GM23338 (cell line): Measurements from ENCODE around the gene DGKK. TPM values are rescaled to one million over a fixed set of nuclear protein-coding genes. Genes with fewer than 3 reads are reported as not detected.

Source experiments
- ATAC-seq: fragments of 200-7000 bp; cut with Tn5 transposase; 3 replicates; pipeline ENCODE4 v1.9.1; 2020
- DNase-seq: peaks from one replicate; pipeline ENCODE4 v3.0.0-alpha.2; 2015; ENCODE audit warnings: low spot score
- H2AFZ ChIP-seq: fragments of 200-600 bp; sonication (generic); 2 replicates; pipeline ENCODE4 v1.8.0; 2016; ENCODE audit warnings: antibody characterized with exemption, mild to moderate bottlenecking, moderate library complexity
- H3F3A ChIP-seq: fragments of 200-600 bp; sonication (generic); replicated peaks from 2 replicates; pipeline ENCODE4 v1.8.0; 2017; ENCODE audit warnings: antibody characterized with exemption, mixed run types, low read depth
- H3K27ac ChIP-seq: fragments of 200-600 bp; sonication (generic); 2 replicates; pipeline ENCODE4 v1.6.1; 2016; ENCODE audit warnings: low read depth
- H3K27me3 ChIP-seq: fragments of 200-600 bp; sonication (generic); 2 replicates; pipeline ENCODE4 v1.8.0; 2016; ENCODE audit warnings: mild to moderate bottlenecking, mixed run types, moderate library complexity; ENCODE audit not compliant: insufficient read depth
- H3K36me3 ChIP-seq: fragments of 200-600 bp; sonication (generic); 2 replicates; pipeline ENCODE4 v1.8.0; 2016; ENCODE audit warnings: mild to moderate bottlenecking; ENCODE audit not compliant: insufficient read depth
- H3K4me1 ChIP-seq: fragments of 200-600 bp; sonication (generic); 2 replicates; pipeline ENCODE4 v1.8.0; 2016; ENCODE audit warnings: mild to moderate bottlenecking, moderate library complexity; ENCODE audit not compliant: insufficient read depth
- H3K4me2 ChIP-seq: fragments of 200-600 bp; sonication (generic); 2 replicates; pipeline ENCODE4 v1.7.1; 2017; ENCODE audit warnings: mixed run types
- H3K4me3 ChIP-seq: fragments of 200-600 bp; sonication (generic); 2 replicates; pipeline ENCODE4 v1.6.1; 2016; ENCODE audit warnings: mixed run types
- H3K79me2 ChIP-seq: fragments of 200-600 bp; sonication (generic); replicated peaks from 2 replicates; pipeline ENCODE4 v1.8.0; 2017; ENCODE audit warnings: mild to moderate bottlenecking; ENCODE audit not compliant: insufficient read depth
- H3K9me2 ChIP-seq: fragments of 200-600 bp; sonication (generic); 2 replicates; pipeline ENCODE4 v1.8.0; 2017; ENCODE audit not compliant: insufficient read depth
- H4K20me1 ChIP-seq: fragments of 200-600 bp; sonication (generic); replicated peaks from 2 replicates; pipeline ENCODE4 v1.8.0; 2017; ENCODE audit warnings: mild to moderate bottlenecking; ENCODE audit not compliant: insufficient read depth
- H3K27ac Mint-ChIP-seq: 2 replicates; pipeline ENCODE4 v1.8.0; 2020; ENCODE audit warnings: inconsistent platforms, mild to moderate bottlenecking, moderate library complexity, mixed read lengths
- H3K27me3 Mint-ChIP-seq: 3 replicates; pipeline ENCODE4 v1.8.0; 2022; ENCODE audit warnings: low read depth, mild to moderate bottlenecking, moderate library complexity, mixed read lengths, inconsistent platforms; ENCODE audit not compliant: insufficient read depth, poor library complexity
- H3K36me3 Mint-ChIP-seq: 3 replicates; pipeline ENCODE4 v1.8.0; 2021; ENCODE audit warnings: low read depth, mild to moderate bottlenecking, inconsistent platforms, moderate library complexity, mixed read lengths
- H3K4me1 Mint-ChIP-seq: 3 replicates; pipeline ENCODE4 v1.8.0; 2020; ENCODE audit warnings: mild to moderate bottlenecking, inconsistent platforms, mixed read lengths
- H3K4me3 Mint-ChIP-seq: 3 replicates; pipeline ENCODE4 v1.8.0; 2021; ENCODE audit warnings: moderate library complexity, mild to moderate bottlenecking, inconsistent platforms, mixed read lengths
- H3K9me3 Mint-ChIP-seq: 3 replicates; pipeline ENCODE4 v1.8.0; 2020; ENCODE audit warnings: moderate library complexity, mild to moderate bottlenecking, inconsistent platforms, mixed read lengths
- EZH2 ChIP-seq: fragments of 200-600 bp; sonication (generic); IDR thresholded peaks from one replicate; pipeline ENCODE4 v1.8.0; 2017; ENCODE audit warnings: antibody characterized with exemption, mild to moderate bottlenecking, low read depth; ENCODE audit not compliant: unreplicated experiment
- STAT1 ChIP-seq: IDR thresholded peaks from one replicate; pipeline ENCODE4 v1.6.1; 2016; ENCODE audit warnings: antibody characterized with exemption; ENCODE audit not compliant: unreplicated experiment
- ZNF114 ChIP-seq: fragments of 250-450 bp; sonication (Bioruptor Pico); IDR thresholded peaks from 2 replicates; pipeline ENCODE4 v1.5.0; 2020; ENCODE audit warnings: mild to moderate bottlenecking, moderate library complexity
- ZNF331 ChIP-seq: fragments of 250-450 bp; sonication (Bioruptor Pico); IDR thresholded peaks from 2 replicates; pipeline ENCODE4 v1.5.0; 2020; ENCODE audit warnings: low read depth, mild to moderate bottlenecking, moderate library complexity
- polyA plus RNA-seq: library from polyadenylated mRNA; unstranded; fragments of >200 nt; fragmentation: Nextera tagmentation; extraction: Ambion mirVana; gene quantifications from 2 replicates; pipeline ENCODE4 v1.2.1, GENCODE V29; 2016
- total RNA-seq: library from RNA; depleted of rRNA; stranded (reverse); fragments of >200 nt; shearing (Covaris generic); gene quantifications from 2 replicates; pipeline ENCODE4 v1.2.3, GENCODE V29; 2014
- TF ChIP-seq, protein P1 (sequence below): fragments of 250-450 bp; sonication (Bioruptor Pico); IDR thresholded peaks from 2 replicates; pipeline ENCODE4 v1.5.0; 2020; ENCODE audit warnings: mild to moderate bottlenecking, moderate library complexity
- TF ChIP-seq, protein P2 (sequence below): IDR thresholded peaks from 2 replicates; pipeline ENCODE4 v1.6.1; 2016; ENCODE audit warnings: antibody characterized with exemption
- TF ChIP-seq, protein P3 (sequence below), 2 experiments: fragments of 200-600 bp in 1 of 2; sonication (generic) in 1 of 2; conservative IDR thresholded peaks; 2 replicates each; pipeline versions ENCODE4 v1.5.1 to v1.6.1; 2016 to 2017; ENCODE audit warnings: antibody characterized with exemption in 2 of 2, low read depth in 2 of 2, mild to moderate bottlenecking in 2 of 2, moderate library complexity in 1 of 2

The DGKK gene
- total and polyA plus RNA-seq, 2 experiments from 2014 or later: 2.1 to 8.9 TPM

DNA sequence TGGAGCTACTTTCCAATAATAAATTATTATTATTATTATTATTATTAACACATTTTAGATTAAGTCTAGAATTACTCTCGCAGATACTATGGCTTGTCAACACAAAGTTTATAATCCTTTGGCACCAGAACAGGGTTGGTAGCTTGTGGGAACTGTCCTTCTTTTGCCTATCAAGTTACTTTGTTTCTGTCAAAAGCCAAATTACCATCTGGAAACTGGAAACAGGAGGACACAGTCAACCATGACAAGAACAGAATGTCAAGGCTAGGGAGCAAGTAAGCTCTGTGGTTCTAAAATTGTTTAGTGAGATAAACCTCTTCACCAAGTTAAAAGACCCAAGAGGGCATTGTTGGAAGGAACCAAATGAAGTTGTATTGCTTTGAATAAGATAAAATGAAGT, 42.5 kb downstream of the DGKK start (continued):
- TF ChIP-seq, protein P1, sequence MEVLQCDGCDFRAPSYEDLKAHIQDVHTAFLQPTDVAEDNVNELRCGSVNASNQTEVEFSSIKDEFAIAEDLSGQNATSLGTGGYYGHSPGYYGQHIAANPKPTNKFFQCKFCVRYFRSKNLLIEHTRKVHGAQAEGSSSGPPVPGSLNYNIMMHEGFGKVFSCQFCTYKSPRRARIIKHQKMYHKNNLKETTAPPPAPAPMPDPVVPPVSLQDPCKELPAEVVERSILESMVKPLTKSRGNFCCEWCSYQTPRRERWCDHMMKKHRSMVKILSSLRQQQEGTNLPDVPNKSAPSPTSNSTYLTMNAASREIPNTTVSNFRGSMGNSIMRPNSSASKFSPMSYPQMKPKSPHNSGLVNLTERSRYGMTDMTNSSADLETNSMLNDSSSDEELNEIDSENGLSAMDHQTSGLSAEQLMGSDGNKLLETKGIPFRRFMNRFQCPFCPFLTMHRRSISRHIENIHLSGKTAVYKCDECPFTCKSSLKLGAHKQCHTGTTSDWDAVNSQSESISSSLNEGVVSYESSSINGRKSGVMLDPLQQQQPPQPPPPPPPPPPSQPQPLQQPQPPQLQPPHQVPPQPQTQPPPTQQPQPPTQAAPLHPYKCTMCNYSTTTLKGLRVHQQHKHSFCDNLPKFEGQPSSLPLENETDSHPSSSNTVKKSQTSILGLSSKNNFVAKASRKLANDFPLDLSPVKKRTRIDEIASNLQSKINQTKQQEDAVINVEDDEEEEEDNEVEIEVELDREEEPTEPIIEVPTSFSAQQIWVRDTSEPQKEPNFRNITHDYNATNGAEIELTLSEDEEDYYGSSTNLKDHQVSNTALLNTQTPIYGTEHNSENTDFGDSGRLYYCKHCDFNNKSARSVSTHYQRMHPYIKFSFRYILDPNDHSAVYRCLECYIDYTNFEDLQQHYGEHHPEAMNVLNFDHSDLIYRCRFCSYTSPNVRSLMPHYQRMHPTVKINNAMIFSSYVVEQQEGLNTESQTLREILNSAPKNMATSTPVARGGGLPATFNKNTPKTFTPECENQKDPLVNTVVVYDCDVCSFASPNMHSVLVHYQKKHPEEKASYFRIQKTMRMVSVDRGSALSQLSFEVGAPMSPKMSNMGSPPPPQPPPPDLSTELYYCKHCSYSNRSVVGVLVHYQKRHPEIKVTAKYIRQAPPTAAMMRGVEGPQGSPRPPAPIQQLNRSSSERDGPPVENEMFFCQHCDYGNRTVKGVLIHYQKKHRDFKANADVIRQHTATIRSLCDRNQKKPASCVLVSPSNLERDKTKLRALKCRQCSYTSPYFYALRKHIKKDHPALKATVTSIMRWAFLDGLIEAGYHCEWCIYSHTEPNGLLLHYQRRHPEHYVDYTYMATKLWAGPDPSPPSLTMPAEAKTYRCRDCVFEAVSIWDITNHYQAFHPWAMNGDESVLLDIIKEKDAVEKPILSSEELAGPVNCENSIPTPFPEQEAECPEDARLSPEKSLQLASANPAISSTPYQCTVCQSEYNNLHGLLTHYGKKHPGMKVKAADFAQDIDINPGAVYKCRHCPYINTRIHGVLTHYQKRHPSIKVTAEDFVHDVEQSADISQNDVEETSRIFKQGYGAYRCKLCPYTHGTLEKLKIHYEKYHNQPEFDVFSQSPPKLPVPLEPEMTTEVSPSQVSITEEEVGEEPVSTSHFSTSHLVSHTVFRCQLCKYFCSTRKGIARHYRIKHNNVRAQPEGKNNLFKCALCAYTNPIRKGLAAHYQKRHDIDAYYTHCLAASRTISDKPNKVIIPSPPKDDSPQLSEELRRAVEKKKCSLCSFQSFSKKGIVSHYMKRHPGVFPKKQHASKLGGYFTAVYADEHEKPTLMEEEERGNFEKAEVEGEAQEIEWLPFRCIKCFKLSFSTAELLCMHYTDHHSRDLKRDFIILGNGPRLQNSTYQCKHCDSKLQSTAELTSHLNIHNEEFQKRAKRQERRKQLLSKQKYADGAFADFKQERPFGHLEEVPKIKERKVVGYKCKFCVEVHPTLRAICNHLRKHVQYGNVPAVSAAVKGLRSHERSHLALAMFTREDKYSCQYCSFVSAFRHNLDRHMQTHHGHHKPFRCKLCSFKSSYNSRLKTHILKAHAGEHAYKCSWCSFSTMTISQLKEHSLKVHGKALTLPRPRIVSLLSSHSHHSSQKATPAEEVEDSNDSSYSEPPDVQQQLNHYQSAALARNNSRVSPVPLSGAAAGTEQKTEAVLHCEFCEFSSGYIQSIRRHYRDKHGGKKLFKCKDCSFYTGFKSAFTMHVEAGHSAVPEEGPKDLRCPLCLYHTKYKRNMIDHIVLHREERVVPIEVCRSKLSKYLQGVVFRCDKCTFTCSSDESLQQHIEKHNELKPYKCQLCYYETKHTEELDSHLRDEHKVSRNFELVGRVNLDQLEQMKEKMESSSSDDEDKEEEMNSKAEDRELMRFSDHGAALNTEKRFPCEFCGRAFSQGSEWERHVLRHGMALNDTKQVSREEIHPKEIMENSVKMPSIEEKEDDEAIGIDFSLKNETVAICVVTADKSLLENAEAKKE (CRISPR knock-in tag): no peak
- no peak for TF ChIP-seq EZH2
- TF ChIP-seq STAT1: no peak
- TF ChIP-seq, protein P2, sequence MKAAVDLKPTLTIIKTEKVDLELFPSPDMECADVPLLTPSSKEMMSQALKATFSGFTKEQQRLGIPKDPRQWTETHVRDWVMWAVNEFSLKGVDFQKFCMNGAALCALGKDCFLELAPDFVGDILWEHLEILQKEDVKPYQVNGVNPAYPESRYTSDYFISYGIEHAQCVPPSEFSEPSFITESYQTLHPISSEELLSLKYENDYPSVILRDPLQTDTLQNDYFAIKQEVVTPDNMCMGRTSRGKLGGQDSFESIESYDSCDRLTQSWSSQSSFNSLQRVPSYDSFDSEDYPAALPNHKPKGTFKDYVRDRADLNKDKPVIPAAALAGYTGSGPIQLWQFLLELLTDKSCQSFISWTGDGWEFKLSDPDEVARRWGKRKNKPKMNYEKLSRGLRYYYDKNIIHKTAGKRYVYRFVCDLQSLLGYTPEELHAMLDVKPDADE: no peak
- TF ChIP-seq ZNF114 (CRISPR knock-in tag): no peak

DNA sequence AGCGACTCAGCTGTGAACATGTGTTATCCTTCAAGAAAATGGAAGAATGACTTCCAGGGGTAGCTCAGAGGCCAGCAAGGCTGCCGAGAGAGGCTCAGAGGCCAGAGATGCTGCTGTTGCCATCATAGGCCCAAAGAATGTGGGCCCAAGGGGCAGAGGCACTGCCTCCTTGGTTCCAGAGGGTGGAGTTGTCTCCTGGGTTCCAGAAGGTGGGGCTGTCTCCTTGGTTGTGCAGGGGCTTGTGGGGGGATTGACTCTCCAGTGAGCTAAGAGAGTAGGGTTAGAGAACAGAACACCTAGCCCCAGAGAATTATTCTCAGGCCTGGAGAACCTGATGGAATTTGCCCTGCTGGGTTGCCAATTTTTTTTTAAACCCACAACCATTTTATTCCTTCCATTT, 62.6 kb downstream of the DGKK start:
- Mint-ChIP-seq H3K27me3 (no peaks in the 10 kb centered on the region), H3K4me1 (no peaks in the 10 kb centered on the region), H3K36me3 (peaks cover 35% of the 10 kb centered on the region), H3K9me3 (no peaks in the 10 kb centered on the region), H3K27ac (no peak overlapping the region), H3K4me3 (no peak overlapping the region)
- no peak overlapping the region for H3K4me2 ChIP-seq
- no peak overlapping the region for H3K4me3 ChIP-seq
- no peaks in the 10 kb centered on the region for H4K20me1 ChIP-seq
- no peaks in the 10 kb centered on the region for H3K4me1 ChIP-seq
- no peak overlapping the region for H2AFZ ChIP-seq
- H3K9me2 ChIP-seq: no peaks in the 10 kb centered on the region
- no peak overlapping the region for H3K27ac ChIP-seq
- TF ChIP-seq, protein P2: no peak
- TF ChIP-seq ZNF331 (CRISPR knock-in tag): no peak
- TF ChIP-seq, protein P3, sequence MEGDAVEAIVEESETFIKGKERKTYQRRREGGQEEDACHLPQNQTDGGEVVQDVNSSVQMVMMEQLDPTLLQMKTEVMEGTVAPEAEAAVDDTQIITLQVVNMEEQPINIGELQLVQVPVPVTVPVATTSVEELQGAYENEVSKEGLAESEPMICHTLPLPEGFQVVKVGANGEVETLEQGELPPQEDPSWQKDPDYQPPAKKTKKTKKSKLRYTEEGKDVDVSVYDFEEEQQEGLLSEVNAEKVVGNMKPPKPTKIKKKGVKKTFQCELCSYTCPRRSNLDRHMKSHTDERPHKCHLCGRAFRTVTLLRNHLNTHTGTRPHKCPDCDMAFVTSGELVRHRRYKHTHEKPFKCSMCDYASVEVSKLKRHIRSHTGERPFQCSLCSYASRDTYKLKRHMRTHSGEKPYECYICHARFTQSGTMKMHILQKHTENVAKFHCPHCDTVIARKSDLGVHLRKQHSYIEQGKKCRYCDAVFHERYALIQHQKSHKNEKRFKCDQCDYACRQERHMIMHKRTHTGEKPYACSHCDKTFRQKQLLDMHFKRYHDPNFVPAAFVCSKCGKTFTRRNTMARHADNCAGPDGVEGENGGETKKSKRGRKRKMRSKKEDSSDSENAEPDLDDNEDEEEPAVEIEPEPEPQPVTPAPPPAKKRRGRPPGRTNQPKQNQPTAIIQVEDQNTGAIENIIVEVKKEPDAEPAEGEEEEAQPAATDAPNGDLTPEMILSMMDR (conservative IDR thresholded peaks at IDR 0.05; ENCODE audit: low read depth in 2 of 2): peak; percentile 29 to 62
- no peaks in the 10 kb centered on the region for H3K27me3 ChIP-seq
- ATAC-seq: peak; percentile 73
- H3K36me3 ChIP-seq: no peaks in the 10 kb centered on the region
- no peaks in the 10 kb centered on the region for H3F3A ChIP-seq
- H3K79me2 ChIP-seq: no peaks in the 10 kb centered on the region
- DNase-seq: peak; percentile 36
